ACC112 (cell line): ENCODE data around the gene UBFD1.

ENCODE experiments used
- H2AFZ ChIP-seq: fragments of 200-600 bp; sonication (generic); one replicate; pipeline ENCODE4 v1.6.0; 2017; ENCODE audit warnings: antibody characterized with exemption, low read length; ENCODE audit not compliant: unreplicated experiment
- H3K27ac ChIP-seq: fragments of 200-600 bp; sonication (generic); 2 replicates; pipeline ENCODE4 v1.5.1; 2014; ENCODE audit warnings: low read depth, mild to moderate bottlenecking, antibody characterized with exemption, low read length, moderate library complexity
- H3K27me3 ChIP-seq: fragments of 200-600 bp; sonication (generic); 2 replicates; pipeline ENCODE4 v1.6.1; 2014; ENCODE audit warnings: mild to moderate bottlenecking, antibody characterized with exemption, low read length, moderate library complexity, mixed read lengths; ENCODE audit not compliant: insufficient read depth
- H3K36me3 ChIP-seq: fragments of 200-600 bp; sonication (generic); 2 replicates; pipeline ENCODE4 v1.6.1; 2016; ENCODE audit warnings: mild to moderate bottlenecking, antibody characterized with exemption, low read length, moderate library complexity, mixed read lengths; ENCODE audit not compliant: insufficient read depth
- H3K4me1 ChIP-seq: fragments of 200-600 bp; sonication (generic); one replicate; pipeline ENCODE4 v1.6.1; 2016; ENCODE audit warnings: low read length, mixed read lengths; ENCODE audit not compliant: insufficient read depth, unreplicated experiment, control insufficient read depth
- H3K4me3 ChIP-seq: fragments of 200-600 bp; sonication (generic); 2 replicates; pipeline ENCODE4 v1.5.1; 2014; ENCODE audit warnings: mild to moderate bottlenecking, low read depth, low read length
- H3K79me2 ChIP-seq: fragments of 200-600 bp; sonication (generic); one replicate; pipeline ENCODE4 v1.6.0; 2016; ENCODE audit warnings: low read length; ENCODE audit not compliant: control insufficient read depth, unreplicated experiment, insufficient read depth

Gene UBFD1

DNA sequence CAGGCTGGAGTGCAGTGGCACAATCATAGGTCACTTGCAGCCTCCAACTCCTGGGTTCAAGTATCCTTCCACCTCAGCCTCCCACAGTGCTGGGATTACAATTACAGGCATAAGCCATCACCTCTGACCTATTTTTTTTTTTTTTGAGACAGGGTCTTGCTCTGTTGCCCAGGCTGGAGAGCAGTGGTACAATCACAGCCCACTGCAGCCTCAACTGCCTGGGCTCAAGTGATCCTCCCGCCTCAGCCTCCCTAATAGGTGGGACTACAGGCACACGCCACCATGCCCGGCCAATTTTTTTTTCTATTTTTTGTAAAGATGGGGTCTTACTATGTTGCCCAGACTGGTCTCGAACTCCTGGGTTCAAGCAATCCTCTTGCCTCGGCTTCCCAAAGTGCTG lies 41.6 kb upstream of the UBFD1 start:
- no peak overlapping the region for H2AFZ ChIP-seq
- no peak overlapping the region for H3K4me3 ChIP-seq
- H3K27me3 ChIP-seq = no peaks in the 10 kb centered on the region
- H3K79me2 ChIP-seq = no peaks in the 10 kb centered on the region
- no peak overlapping the region for H3K27ac ChIP-seq
- no peaks in the 10 kb centered on the region for H3K4me1 ChIP-seq
- peaks cover 9% of the 10 kb centered on the region; the same call in 1 of the 2 replicates for H3K36me3 ChIP-seq

DNA sequence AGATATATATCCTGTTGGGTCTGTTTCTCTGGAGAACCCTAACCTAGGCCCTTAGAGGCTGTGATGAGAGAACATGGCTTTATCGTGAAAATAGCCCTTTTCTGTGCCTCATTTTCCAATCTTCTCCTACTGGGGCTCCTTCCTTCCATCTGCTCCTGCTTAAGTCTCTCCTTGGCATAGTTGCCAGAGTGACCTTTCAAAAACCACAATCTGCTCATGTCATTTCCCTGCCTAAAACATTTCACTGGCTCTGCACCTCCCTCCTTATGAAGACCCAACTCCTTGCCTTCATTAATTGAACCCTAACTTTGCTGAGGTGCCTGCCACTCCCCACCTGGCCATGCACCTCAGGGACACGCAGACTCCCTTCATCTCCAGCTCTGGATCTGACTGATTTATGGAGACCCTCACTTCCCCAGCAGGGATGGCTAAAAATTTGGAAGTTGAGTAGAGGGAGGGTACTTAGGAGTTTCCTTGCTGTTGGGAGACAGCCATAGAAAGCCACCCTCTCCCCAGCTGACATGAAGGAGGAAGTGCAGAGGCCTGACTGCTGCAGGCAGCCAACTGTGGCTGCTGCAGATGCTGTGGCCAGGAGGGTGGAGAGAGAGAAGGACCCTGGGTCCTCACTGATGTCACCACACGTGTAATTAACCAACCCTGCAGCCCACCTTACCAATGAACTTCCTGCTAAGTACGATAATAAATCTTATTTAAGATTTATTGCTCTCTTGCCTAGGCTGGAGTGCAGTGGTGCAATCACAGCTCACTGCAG lies 41.0 kb upstream of the UBFD1 start:
- no peaks in the 10 kb centered on the region for H3K4me1 ChIP-seq
- no peaks in the 10 kb centered on the region for H3K27me3 ChIP-seq
- peaks cover 9% of the 10 kb centered on the region; the same call in 1 of the 2 replicates for H3K36me3 ChIP-seq
- no peak overlapping the region for H3K27ac ChIP-seq
- no peak overlapping the region for H3K4me3 ChIP-seq
- no peak overlapping the region for H2AFZ ChIP-seq
- no peaks in the 10 kb centered on the region for H3K79me2 ChIP-seq

DNA sequence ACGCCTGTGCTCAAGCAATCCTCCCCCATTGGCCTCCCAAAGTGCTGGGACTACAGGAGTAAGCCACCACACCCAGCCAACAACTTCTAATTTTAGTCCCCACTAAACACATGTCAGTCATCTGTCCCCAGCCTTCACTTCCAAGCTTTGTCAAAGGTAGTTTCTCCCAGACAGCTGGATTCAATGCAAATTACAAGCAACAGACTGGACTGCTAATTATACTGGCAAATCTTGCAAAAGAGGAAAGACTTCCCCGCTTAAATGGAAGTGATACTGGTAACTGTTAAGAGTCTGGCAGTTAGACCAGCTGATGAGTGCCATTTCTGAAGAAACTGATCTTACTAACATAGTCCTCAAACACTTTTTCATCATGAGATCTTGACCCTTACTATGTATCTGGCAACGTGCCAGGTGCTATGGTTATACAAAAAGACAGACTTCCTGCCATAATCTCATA lies 39.1 kb upstream of the UBFD1 start:
- H3K79me2 ChIP-seq = no peaks in the 10 kb centered on the region
- no peak overlapping the region for H3K27ac ChIP-seq
- H3K4me3 ChIP-seq = no peak overlapping the region
- no peak overlapping the region for H2AFZ ChIP-seq
- H3K36me3 ChIP-seq = peaks cover 22% of the 10 kb centered on the region; the same call in 1 of the 2 replicates
- H3K4me1 ChIP-seq = no peaks in the 10 kb centered on the region
- H3K27me3 ChIP-seq = no peaks in the 10 kb centered on the region

DNA sequence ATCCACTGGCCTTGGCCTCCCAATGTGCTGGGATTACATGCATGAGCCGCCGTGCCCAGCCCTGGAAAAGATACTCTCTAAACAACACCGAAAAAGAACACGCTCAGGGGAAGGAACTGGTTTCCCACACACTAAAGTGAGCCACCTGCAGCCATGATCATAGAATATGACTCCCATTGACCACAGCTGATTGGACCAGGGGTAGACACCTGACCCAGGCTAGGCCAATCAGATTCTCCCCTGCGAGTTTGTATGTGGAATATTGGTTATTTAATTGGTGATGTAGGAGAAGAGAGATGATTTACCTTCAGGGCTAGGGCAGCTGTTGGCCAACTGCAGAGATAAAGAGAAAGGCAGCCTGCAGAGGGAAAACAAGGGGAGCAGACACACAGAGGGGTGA lies 38.2 kb upstream of the UBFD1 start:
- Histone ChIP-seq H3K4me3 (no peak overlapping the region), H3K36me3 (peaks cover 22% of the 10 kb centered on the region), H2AFZ (no peak overlapping the region), H3K79me2 (no peaks in the 10 kb centered on the region), H3K4me1 (no peaks in the 10 kb centered on the region), H3K27me3 (no peaks in the 10 kb centered on the region), H3K27ac (no peak overlapping the region)

DNA sequence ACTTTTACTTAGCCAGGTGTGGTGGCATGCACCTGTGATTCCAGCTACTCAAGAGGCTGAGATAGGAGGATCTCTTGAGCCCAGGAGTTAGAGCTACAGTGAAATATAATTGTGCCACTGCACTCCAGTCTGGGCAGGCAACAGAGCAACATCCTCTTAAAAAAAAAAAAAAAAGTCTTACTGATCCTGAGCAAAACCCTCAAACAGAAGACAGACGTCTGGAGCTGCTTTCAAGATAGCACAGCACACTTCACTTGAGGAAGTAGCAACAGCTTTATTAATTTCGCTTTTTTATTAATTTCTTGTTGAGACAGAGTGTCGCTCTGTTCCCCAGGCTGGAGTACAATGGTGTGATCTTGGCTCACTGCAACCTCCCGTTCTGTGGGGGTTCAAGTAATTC lies 37.0 kb upstream of the UBFD1 start:
- no peak overlapping the region for H2AFZ ChIP-seq
- no peak overlapping the region for H3K27ac ChIP-seq
- H3K79me2 ChIP-seq = no peaks in the 10 kb centered on the region
- no peaks in the 10 kb centered on the region for H3K27me3 ChIP-seq
- no peak overlapping the region for H3K4me3 ChIP-seq
- no peaks in the 10 kb centered on the region for H3K4me1 ChIP-seq
- peaks cover 18% of the 10 kb centered on the region for H3K36me3 ChIP-seq

DNA sequence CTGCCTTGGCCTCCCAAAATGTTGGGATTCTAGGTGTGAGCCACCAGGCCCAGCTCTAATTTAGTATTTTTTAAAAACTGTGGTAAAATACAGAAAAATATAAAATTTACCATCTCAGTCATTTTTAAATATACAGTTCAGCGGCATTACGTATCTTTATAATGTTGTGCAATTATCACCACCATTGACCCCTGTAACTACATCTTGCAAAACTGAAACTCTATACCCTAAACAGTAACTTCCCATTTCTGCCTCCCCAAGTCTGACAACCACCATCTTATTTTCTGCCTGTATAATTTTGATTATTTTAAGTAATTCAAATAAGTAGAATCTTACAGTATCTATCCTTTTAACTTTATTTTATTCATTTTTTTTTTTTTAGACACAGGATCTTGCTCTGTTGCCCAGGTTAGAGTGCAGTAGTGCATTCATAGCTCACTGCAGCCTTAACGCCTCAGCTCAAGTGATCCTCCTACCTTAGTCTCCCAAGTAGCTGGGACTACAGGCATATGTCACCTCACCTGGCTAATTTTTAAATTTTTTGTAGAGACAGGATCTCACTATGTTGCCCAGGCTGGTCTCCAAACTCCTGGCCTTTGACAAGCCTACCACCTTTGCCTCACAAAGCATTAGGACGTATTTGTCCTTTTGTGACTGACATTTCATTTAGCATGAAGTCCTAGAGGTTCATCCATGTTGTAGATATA lies 36.3 kb upstream of the UBFD1 start:
- H3K36me3 ChIP-seq = peaks cover 18% of the 10 kb centered on the region

DNA sequence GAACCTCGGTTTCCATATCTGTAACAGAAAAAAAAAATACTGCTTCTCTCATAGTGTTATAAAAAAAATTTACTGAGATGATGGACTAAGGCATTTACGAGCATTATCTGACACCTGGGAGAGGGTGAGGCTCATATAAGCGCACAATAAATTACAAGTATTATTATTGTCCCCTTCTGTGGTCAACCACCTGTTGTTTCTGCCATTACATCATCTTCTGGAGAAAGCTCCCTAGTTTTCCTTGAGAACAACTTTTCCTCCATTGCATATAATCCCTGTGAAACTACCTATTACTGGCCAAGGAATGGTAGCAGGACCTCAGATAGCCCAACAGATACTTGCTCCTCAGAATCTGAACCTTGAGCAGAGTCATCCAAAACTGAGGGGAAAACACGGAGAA lies 35.6 kb upstream of the UBFD1 start:
- Histone ChIP-seq H3K4me1 (no peaks in the 10 kb centered on the region), H3K36me3 (peaks cover 18% of the 10 kb centered on the region), H3K27ac (no peak overlapping the region), H3K27me3 (no peaks in the 10 kb centered on the region), H3K79me2 (no peaks in the 10 kb centered on the region), H2AFZ (no peak overlapping the region), H3K4me3 (no peak overlapping the region)

More for the DNA sequence above, 36.3 kb upstream of the UBFD1 start:
- no peak overlapping the region for H3K27ac ChIP-seq
- no peaks in the 10 kb centered on the region for H3K4me1 ChIP-seq
- no peak overlapping the region for H3K4me3 ChIP-seq
- no peak overlapping the region for H2AFZ ChIP-seq
- H3K27me3 ChIP-seq = no peaks in the 10 kb centered on the region
- H3K79me2 ChIP-seq = no peaks in the 10 kb centered on the region

DNA sequence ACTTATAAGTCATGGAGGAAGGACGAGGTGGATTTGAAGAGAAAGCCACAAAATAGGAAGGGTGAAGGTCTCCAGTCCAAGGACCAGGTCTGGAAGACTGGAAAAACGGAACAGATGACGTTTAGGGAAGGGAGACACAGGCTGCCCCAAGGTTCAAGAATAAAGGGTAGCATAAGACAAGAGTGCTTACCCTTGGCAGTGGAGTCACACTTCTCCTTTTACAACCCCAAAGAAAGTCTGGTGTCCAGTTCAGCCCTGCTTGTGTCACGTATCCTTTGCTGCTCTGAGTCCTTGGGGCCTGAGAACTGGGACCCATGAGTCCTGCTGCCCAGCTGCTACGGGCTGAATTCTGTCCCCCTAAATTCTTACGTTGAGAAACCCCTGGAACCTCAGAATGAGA lies 34.2 kb upstream of the UBFD1 start:
- Histone ChIP-seq H3K79me2 (no peaks in the 10 kb centered on the region), H3K27me3 (no peaks in the 10 kb centered on the region), H2AFZ (no peak overlapping the region), H3K4me3 (no peak overlapping the region), H3K27ac (no peak overlapping the region), H3K36me3 (peaks cover 18% of the 10 kb centered on the region), H3K4me1 (no peaks in the 10 kb centered on the region)

DNA sequence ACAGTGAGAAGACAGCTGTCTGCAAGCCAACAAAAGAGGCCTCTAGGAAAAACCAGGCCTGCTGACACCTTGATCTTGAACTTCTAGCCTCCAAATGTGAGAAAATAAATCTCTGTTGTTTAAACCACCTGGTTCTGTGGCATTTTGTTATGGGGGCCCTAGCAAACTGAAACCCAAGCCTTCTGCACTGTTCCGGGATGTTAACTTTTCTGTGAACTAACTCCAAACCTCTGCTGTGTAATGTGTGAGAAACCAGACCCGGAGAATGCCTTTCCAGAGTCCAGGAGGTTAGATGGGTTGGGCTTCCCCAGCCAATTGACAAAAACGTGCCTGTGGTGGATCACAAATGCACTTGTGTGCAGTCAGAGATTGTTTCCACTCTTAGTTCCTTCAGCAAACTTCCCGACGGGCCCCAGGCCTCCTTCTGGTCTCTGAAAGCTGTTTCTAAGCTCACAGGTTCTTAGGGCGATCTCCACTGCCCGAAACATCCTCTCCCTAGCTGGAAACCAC lies 33.6 kb upstream of the UBFD1 start:
- Histone ChIP-seq H2AFZ (no peak overlapping the region), H3K4me1 (no peaks in the 10 kb centered on the region), H3K27ac (no peak overlapping the region), H3K4me3 (no peak overlapping the region), H3K27me3 (no peaks in the 10 kb centered on the region), H3K36me3 (peaks cover 18% of the 10 kb centered on the region), H3K79me2 (no peaks in the 10 kb centered on the region)

DNA sequence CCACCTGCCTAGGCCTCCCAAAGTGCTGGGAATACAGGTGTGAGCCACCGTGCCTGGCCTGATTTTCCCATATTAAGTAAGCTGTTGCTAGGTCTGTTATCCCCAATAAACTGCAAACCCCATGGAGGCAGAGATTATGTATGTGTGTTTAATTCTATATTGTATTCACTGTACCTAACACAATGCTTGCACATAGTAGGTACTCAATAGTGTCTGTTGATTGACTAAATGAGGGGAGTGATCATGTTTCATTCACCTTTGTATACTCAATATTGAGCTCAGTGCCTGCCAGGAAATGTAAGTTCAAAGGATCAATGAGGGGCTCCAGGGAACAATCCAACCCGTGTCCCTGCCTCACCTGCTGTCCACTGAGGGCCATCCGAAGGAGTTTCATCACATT lies 32.6 kb upstream of the UBFD1 start:
- peaks cover 13% of the 10 kb centered on the region for H3K36me3 ChIP-seq
- H2AFZ ChIP-seq = no peak overlapping the region
- H3K27ac ChIP-seq = no peak overlapping the region
- H3K79me2 ChIP-seq = no peaks in the 10 kb centered on the region
- no peaks in the 10 kb centered on the region for H3K4me1 ChIP-seq
- H3K27me3 ChIP-seq = no peaks in the 10 kb centered on the region
- no peak overlapping the region for H3K4me3 ChIP-seq
